Measurements from ENCODE around the gene ANKS3.

The ANKS3 gene

GRCh38 chr16:4723071-4723767 is 10.9 kb downstream of the ANKS3 start:
- no peak for DNase-seq

- DNase-seq: no peak
These were observed 15.6 kb downstream of the ANKS3 start for GRCh38 chr16:4718466-4718865.

- DNase-seq: no peak
These were observed 19.1 kb downstream of the ANKS3 start for GRCh38 chr16:4714996-4715395.

DNA sequence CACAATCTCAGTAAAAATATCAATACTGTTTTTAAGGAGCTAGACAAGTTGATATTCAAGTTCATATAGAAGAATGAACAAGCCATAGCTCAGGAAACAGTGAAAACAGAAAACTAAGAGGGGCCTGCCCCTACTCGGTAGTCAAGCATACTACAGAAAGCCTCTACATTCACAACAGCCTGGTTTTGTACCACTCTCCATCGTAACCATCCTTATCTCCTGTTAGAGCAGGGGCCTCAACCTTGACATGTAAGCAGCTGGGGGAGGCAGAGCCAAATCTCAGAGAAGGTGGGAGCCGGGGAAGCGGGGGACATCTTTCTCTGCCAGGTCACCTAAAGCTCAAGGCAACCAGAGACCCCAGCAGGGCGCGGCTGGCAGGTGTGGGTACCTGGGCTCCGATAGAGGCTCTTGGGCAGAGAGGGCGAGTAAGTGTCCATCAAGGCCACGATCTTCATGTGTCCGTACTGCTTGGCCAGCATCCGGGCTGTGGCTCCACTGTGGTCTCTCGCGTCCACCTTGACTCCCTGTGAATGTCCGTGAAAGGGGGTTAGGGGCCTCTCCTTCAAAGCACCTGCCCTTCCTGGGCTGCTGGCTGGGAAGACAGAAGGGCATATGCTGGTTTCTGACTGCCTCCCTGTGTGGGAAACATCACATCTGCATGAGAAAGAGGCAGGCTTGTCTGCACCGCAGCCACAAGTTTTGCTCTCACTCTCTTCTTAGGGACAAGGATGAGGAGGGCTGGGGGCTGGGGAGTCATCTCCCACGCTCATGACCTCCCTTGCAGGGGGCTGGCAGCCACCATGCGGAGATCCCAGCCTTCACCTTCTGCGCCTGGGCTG is 20.2 kb downstream of the ANKS3 start:
- no peak for DNase-seq

GRCh38 chr16:4709481-4709880 is 24.6 kb downstream of the ANKS3 start:
- DNase-seq: peak; percentile 22

DNA sequence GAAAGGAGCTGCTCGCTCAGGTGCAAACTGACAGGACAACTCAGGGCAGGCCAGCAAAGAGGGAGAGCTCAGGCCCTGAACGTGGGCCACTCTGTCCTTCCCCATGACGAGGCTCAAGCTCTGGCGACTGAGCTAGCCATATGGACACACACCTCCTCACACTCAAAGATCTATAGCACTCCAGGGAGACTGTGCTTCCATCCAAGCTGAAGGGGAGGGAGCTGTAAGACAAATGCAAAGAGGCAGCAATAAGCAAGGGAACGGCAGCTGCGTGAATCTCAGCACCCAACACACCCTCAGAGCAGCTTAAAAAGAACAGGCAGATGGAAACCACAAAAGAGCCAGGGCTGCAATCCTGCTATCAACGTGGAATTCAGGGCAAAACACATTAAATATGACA is 27.2 kb downstream of the ANKS3 start:
- no peak for DNase-seq

- no peak for DNase-seq
These were observed 29.2 kb downstream of the ANKS3 start for GRCh38 chr16:4704913-4705312.

DNA sequence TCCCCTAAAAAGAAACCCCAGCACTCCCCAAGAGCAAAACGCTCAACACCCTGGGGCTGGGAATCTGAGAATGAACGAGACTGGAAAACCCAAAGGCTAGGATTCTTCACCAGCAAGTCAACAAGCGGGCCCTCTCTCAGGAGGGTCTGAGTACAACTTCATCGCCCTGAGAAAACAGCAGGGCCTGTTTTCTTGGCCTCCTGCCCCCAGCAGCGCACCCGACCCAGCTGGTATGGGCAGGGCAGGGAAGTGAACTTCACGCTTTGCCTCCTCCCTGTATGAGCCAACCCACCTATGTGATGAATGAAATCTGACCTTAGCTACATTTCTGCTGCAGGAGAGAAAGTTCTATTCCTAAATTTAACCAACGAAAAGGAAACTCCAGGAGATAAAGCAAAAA is 29.6 kb downstream of the ANKS3 start:
- DNase-seq: no peak

- no peak for DNase-seq
These were observed 30.2 kb downstream of the ANKS3 start for GRCh38 chr16:4703906-4704305.

- DNase-seq: no peak
These were observed 31.6 kb downstream of the ANKS3 start for GRCh38 chr16:4702466-4702808.

GRCh38 chr16:4701791-4702465 is 32.1 kb downstream of the ANKS3 start:
- no peak for DNase-seq

GRCh38 chr16:4700997-4701743 is 32.9 kb downstream of the ANKS3 start:
- DNase-seq: no peak

- DNase-seq: no peak
These were observed 33.6 kb downstream of the ANKS3 start for GRCh38 chr16:4700380-4700996.

DNA sequence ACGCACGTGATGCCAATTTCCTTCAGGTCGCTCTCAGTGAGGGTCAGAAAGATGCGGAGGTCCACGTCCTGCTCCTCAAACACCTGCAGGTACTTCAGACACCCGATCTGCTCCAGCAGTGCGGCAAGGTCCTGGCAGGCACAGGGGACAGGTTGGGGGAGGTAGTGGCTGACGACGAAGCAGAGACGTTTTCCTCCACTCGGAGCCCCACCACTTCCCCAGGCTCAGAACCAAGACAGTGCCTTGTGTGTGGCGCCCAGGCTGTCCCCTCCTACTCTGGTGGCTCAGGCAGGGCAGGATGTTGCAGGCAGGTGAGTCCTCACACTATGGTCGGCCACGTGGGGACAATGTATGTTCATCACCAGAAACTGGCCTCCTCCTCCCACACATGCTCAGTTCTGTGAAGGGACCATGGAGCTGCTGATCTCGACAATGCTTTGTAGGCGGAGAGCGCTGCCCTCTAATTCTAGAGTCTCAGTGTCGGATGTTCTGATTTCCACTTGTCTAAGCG is 35.0 kb downstream of the ANKS3 start:
- no peak for DNase-seq

DNA sequence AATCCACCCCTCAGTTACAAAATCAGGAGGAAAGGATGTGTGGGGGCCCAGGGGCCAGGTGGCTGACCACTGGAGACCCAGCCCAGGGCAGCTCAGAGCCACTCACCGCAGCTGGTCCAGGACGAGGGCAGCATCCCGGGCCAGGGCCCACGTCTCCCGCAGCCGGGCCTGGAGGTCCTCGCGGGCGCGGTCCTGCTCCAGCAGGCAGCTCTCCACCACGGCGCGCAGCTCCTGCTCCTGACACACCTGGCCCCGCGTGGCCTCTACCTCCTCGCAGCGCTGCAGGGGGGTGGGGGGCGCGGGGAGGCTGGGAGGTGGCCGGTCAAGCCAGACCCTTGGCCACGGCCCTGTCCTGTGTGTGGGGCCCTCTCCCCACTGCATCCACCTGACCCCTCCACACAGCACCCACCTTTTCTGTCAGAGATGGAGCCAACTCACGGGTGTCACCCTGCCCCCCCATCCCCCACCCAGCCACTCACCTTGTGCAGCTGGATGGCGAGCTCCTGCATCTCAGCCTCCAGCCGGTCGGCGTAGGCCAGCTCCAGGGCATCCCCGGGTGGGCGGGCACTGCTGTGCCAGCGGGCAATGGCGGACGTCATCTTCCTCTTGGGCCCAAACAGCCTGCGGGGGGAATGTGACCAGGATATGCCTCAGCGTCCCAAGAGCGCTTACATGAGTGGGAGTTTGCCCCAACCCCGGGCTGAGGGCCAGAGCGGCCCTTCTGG is 35.6 kb downstream of the ANKS3 start:
- no peak for DNase-seq

- no peak for DNase-seq
These were observed 36.2 kb downstream of the ANKS3 start for GRCh38 chr16:4697848-4698291.

GRCh38 chr16:4696905-4697847 is 36.9 kb downstream of the ANKS3 start:
- no peak for DNase-seq

DNA sequence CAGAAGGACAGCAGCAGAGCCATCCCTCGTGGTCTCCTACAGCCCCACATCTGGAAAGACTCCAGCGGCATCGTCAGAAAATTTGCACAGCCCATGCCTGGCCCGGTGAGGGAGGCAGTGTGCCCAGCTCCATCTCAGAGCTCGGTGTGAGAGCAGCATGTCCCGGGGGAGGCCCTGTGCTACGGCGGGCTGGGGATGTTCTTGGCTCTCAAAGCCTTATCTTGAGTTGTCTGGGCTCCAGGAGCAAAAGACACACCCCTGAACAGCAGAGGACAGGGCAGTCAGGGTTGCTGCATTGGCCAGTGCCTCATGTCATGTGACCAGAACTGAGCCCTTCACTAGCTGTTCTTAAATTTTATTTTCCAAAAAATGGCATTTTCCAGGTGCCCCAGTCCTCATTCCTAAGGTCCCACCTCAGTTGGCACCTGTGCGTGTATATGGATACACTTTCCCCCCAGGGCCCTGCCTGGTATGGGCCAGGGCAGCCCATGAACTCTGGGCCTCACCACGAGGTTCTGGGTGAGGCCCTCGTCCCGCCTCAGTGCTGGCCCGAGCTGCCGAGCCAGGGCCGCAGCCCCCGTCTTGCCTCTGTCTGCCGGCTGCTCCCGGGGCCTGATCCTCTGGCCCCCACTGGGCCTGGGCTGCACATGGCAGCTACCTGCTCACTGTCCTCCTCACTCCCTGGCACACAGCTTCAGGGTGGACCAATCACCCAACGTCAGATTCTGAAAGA is 37.7 kb downstream of the ANKS3 start:
- no peak for DNase-seq

DNA sequence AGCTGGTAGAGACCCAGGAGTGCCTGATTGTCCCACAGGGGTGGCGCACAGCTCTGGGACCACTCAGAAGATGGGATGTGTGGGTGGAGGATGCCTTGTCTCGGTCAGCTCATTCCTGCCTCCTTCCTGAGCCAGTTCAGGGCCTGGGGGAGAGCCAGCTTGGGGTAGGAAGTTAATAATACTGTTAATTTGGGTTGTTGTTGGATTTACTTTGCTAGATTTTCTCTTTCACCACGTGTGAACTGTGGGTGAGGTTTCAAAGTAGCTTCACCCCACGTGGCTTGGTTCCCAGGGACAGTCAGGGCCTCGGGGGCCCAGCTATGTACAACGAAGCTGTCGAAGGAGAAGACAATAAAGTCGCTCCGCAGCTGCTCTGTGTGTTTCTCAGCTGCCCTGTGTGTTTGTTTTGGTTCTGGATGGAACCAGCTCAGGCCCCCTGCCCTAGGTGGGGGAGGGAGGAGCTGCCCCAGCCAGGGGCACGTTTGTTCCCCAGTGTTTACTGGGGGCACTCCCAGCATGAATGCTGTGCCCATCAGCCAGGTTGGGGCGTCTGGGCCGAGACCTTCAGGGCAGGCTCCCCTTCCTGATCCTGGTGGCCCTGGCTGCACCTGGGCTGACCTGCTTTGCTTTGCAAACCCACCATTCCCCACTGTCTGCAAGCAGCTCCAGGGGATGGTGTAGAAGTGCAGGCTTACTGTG is 38.4 kb downstream of the ANKS3 start:
- DNase-seq: no peak

Measured in fibroblast of skin of right biceps (primary cell).